NK-92 treated with Interleukin-12 subunit alpha and Interleukin-12 subunit beta, amount 100 ng/mL, for 24 hours (cell line): ENCODE results near the gene LGALSL.

ENCODE experiments used
- DNase-seq: peaks from one replicate; lab custom pipeline; 2025; lab: John Stamatoyannopoulos, UW

The LGALSL gene

DNA sequence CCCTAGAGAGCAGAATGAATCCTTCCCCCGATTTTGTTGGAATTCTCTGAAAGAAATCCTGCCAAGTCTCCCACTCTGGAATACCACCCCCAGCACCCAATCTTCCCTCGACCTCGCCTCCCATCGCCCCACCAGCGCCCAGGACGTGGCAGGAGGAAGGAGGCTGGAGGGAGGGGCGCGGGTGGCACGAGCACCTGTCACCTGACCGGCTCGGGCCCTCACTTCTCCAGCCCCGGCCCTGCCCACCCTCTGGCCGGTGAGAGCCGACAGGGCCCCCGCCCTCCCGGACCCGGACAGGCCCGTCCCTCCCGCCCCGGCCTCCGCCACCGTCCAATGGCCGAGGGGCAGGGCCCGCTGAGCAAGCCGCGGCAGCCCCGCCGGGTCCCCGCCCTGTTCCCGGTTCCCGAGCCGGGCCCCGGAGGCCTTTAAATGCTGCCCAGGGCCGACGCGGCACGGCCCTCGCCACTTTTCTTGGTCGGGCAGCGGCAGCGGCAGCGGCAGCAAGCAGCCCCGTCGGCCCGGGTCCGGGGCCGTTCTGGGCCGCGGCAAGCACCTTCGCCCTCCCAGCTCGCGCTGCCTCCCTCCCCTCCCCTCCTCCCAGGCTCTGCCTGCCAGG is at the start of gene LGALSL:
Gene LGALSL (plus strand): TSS at position 393 of the 616 bp plus-strand sequence. CDS start 384 bp downstream, outside the sequence.
- DNase-seq, result peak; percentile 18

DNA sequence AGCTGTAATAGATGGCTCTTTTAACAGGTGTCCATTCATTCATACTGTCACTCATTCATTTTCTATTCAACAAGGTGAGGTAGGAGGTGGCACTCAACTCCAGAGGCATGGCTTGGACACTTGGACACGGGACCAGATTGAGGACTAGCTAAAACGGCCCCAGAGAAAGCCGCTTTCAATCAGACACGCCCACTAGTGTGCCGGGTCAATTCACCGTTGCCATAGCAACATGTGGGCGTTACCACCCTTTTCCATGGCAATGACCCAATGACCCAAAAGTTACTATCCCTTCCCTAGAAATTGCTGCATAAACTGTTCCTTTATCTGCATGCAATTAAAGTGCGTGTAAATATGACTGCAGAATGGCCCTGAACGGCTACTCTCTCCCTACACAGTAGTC is 49.2 kb upstream of the LGALSL start:
- DNase-seq, result no peak

DNA sequence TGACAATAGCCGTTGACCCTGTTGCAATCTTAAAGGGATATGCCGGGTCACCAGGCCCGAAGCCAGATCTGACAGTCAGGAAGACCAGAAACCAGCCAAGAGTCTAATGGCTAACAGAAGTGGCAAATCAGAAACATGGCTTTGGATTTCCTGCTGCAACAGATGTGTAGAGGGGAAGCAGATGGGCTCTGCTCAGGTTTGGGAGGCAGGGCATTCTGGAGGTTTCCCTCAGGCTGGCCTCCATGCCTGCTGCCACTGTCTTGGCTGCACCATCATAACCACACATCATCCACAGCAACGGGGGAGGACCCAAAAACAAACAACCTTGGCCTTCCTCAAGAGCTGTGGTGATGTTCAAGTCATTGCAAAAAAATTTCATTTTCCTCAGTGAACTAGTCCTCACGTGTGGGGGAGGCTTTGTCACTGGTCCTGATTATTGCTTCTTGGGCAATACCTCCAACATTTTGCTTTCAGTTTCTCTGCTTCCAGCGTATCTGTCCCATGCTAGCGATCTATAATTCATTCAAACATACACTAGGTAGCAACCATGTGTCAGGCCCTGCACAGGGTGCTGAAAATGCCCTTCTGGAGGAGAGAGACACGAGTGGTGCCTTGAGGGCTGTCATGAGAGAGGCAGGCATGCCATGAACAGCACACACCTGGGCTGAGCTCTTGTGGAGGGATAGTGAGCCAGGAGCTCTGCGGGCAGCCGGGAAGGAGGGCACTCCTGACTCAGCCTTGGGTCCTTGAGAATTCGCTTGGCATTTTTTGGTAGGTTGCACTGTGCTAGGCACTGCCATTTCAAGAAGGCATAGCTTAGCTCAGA is 48.2 kb upstream of the LGALSL start:
- no peak for DNase-seq

GRCh38 chr2:64406407-64406774 is 47.6 kb upstream of the LGALSL start:
- no peak for DNase-seq

DNA sequence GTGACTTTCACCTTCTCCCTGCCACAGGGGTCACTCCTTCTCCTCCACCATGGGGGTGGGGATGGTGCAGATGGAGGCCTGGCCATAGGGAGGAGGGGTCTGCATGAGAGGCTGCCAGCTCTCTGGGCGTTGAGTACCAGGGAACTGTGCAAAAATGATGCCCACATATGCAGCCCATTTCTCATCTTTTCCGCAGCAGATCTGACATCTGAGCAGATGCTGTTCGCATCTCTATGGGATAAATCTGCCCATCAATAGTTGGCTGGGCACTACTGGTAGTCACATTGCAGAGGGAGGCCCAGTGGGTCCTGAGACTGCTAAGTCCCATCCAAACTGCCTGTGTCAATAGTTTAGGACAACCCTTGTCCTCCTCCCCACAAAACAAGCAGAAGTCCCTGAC is 45.9 kb upstream of the LGALSL start:
- DNase-seq, result no peak

- DNase-seq, result no peak
Measured at GRCh38 chr2:64410671-64411070, 43.3 kb upstream of the LGALSL start.

- no peak for DNase-seq
Measured at GRCh38 chr2:64412671-64413070, 41.3 kb upstream of the LGALSL start.

DNA sequence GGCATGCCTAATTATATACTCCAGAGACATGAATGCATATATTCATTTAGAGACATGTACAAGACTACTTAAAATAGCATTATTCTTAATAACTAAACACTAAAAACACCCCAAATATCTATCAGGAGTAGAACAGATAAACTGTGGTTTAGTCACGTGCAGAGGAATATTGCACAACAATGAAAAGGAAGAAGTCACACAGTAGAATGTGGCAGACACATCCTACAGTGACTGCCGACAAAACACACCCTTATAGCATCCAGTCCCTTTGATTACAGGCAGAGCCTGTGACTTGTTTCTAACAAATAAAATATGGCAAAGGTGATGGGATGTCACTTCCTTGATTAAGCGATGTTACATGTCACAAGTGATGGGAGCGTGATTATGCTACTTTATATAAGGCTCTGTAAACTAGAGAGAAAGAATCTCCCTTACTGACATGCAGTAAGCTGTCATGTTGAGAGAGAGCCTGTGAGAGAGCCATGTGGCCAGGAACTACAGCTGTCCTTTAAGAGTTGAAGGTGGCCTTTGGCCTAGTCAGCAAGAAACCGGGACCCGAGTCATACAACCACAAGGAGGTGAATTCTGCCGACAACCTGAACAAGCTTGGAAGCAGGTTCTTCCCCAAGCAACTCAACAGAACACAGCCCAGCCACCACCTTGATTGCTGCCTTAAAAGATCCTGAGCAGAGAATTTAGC is 39.1 kb upstream of the LGALSL start:
- no peak for DNase-seq

- DNase-seq, result no peak
Measured at GRCh38 chr2:64417624-64418023, 36.3 kb upstream of the LGALSL start.

GRCh38 chr2:64419596-64420165 is 34.3 kb upstream of the LGALSL start:
- no peak for DNase-seq

GRCh38 chr2:64420677-64421076 is 33.3 kb upstream of the LGALSL start:
- DNase-seq, result no peak

DNA sequence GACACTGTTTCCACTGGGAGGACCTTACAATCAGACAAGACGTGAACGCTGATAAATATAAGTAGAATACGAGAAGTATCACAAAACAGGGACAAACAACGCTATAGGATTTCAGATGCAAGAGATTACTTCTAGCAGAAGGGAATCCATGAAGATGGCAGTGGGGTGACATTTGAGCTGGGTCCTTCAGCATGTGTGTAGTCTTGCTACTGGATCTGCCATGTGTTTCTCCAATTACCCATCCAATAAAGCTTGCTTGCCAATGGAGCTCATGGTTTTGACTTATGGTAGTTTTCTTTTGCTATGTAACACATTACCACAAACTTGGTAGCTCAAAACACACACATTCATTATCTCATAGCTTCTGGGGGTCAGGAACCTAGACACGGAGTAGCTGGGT is 32.8 kb upstream of the LGALSL start:
- no peak for DNase-seq

DNA sequence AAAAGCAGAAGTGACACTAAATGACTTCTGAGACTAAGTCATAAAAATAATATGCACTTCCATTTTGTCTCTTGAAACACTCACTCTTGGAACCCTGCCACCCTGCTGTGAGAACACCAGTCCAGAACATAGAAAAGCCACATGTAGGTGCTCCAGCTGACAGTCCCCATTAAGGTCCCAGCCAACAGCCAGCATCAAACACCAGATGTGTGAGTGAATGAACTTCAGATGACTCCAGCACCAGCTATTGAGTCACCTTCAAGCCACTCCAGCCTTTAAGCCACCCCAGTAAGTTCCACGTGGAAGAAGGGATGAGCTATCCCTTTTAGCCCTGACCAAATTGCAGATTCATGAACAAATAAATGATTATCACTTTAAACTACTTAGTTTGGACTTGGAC is 31.5 kb upstream of the LGALSL start:
- no peak for DNase-seq

DNA sequence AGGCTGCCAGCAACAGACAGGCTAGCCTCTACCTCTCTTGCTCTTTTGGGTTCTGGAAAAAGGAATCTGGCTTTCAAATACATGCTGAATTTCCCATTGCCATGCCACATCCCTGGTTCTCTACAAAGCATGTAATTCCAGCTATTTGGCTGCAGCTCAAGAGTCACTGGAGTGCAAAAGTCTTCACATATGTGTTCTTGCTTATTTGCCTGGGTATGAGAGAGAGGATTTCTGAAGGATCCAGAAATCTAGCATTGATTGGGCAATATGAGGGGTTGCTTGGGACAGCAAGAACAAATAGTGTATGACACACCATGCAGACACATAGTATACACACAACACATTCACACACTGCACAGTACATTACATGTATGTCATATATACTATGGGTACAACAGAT is 30.7 kb upstream of the LGALSL start:
- no peak for DNase-seq

- no peak for DNase-seq
Measured at GRCh38 chr2:64424416-64424987, 29.5 kb upstream of the LGALSL start.

DNA sequence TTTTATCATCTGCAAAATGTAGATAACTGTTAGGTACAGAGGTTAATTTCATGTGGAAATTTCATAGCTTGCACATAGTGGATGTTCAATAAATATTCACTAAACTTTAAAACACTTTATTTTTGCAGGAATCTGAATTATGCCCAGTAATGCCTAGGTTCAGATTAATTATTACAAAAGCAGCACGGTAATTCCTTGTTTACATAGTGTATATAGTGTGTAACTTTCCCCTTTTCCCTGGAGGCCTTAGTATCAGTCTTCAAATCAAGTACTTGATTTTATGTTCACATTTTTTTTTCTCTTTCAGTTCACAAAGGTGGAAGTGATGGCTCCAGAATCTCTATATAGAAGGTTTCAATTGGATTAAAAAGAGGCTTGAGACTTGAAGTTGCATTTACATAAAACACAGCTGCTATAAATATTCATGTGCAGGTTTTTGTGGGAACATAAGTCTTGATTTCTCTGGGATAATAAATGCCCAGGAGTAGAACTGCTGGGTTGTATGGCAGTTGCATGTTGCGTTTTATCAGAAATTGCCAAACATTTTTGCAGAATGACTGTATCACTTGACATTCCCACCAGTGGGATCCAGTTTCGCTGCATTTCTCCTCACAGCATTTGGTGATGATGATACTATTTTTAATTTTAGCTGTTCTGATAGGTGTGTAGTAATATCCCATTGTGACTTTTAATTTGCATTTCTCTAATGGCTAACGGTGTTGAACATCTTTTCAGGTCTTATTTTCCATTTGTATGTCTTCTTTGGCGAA is 27.6 kb upstream of the LGALSL start:
- no peak for DNase-seq

- DNase-seq, result no peak
Measured at GRCh38 chr2:64434039-64434657, 19.8 kb upstream of the LGALSL start.

DNA sequence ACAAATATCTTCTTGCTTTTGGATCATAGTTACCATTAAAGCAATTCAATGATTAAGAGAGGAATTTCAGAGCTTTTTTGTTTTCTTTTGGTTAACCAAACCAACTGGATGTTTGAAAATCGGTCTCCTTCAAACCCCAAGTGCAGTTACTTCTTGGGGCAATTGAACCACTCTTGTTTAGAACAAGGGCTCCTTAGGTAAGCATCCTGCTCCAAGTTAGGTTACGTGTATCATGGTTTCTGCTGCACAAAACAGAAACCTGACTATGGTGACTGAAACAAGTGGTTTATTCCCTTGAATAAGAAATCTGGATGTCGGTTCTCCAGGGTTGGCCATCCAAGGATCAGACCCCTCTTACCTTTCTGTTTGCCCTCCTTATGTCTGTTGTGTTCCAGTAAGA is 16.1 kb upstream of the LGALSL start:
- DNase-seq, result no peak

DNA sequence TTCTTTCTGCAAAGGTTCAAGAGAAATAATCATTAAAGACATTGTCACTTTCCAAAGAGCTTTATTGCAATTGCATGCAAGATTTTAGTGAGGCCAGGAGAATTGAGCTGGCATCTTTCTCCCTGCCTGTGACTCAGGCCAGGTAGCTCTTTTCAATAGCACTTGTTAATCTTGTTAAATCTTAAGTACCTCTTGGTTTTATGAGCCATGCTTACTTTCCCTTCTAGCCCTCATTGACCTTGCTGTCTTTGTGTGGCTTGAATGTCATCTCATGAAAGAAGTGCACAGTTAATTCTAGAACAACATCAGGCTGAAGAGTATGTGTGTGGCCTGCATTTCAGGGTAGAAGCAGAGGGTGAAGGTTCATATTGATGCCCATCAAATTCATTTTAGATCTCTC is 14.8 kb upstream of the LGALSL start:
- no peak for DNase-seq

GRCh38 chr2:64440843-64441242 is 13.1 kb upstream of the LGALSL start:
- no peak for DNase-seq

DNA sequence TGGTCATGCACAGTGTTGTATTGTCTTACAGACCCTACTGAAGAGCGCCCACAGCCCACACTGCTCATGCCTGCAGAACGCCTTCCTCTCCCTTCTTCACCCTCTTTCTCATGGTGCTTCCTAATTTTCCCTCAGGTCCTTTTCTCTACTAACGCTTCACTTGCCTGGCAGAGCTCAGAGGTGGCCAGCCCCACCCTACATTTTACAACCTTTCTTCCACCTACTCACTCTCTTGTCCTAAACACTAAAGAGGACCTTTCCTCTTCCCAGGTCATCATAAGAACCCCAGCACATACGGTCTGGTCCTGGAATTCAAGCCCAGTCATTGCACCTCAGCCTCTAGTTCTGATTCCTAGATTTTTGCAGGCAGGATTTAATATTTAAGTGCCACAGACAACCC is 11.7 kb upstream of the LGALSL start:
- no peak for DNase-seq
